Gastroesophageal sphincter (tissue), 4 donors: ENCODE data around the gene AGFG1. TPM values are rescaled to one million over a fixed set of nuclear protein-coding genes. Genes with fewer than 3 reads are reported as not detected.
"Not testable (repeated sequence)": the region's sequence is repeated elsewhere in the genome, so short reads cannot be mapped to it uniquely, and the experiment has no call there.

Experiments used
- ATAC-seq: fragments of 150-250 bp; one replicate; pipeline ENCODE4 v1.9.1; 2016; ENCODE audit warnings: mild to moderate bottlenecking, moderate library complexity
- H3K27ac ChIP-seq, 4 donors: fragments of 200-600 bp; sonication (generic) in 3 of 4; 1 replicate in 3 of 4; 2 replicates in 1 of 4; pipeline ENCODE4 v1.5.1; 2016 to 2019
- H3K27me3 ChIP-seq: fragments of 200-600 bp; sonication (generic); one replicate; pipeline ENCODE4 v1.5.1; 2019
- H3K36me3 ChIP-seq, 2 donors: fragments of 200-600 bp; sonication (generic); one replicate each; pipeline ENCODE4 v1.5.1; 2019; ENCODE audit warnings: control low read depth in 1 of 2
- H3K4me1 ChIP-seq, 3 donors: fragments of 200-600 bp; sonication (generic); 1 replicate in 2 of 3; 2 replicates in 1 of 3; pipeline ENCODE4 v1.5.1; 2016 to 2019; ENCODE audit warnings: control low read depth in 2 of 3
- H3K4me3 ChIP-seq, 2 donors: fragments of 200-600 bp; sonication (generic); one replicate each; pipeline ENCODE4 v1.5.1; 2019; ENCODE audit warnings: mild to moderate bottlenecking in 1 of 2, moderate library complexity in 1 of 2
- H3K9me3 ChIP-seq, 3 donors: fragments of 200-600 bp; sonication (generic); one replicate each; pipeline ENCODE4 v1.5.1; 2017 to 2019; ENCODE audit warnings: control low read depth in 2 of 3
- CTCF ChIP-seq, 4 experiments: fragments of 200-600 bp in 2 of 4; fragments of 450-650 bp in 2 of 4; sonication (generic) in 1 of 4; IDR thresholded peaks; one replicate each; pipeline ENCODE4 v1.5.1; 2017 to 2019; ENCODE audit warnings: antibody characterized with exemption in 4 of 4, mild to moderate bottlenecking in 2 of 4, moderate library complexity in 2 of 4
- EP300 ChIP-seq: sonication (generic); formaldehyde crosslinking; IDR thresholded peaks from one replicate; pipeline ENCODE4 v1.6.1; 2017; ENCODE audit warnings: antibody characterized with exemption, mild to moderate bottlenecking
- POLR2A ChIP-seq, 2 donors: fragments of 450-650 bp; IDR thresholded peaks; one replicate each; pipeline ENCODE4 v1.6.1; 2017; ENCODE audit warnings: antibody characterized with exemption in 2 of 2, mild to moderate bottlenecking in 2 of 2, moderate library complexity in 1 of 2
- POLR2AphosphoS5 ChIP-seq: sonication (generic); formaldehyde crosslinking; IDR thresholded peaks from one replicate; pipeline ENCODE4 v1.6.1; 2017; ENCODE audit warnings: antibody characterized with exemption
- WGBS, 2 donors: methylation state at CpG; one replicate each; pipeline ENCODE4 v1.1.5; 2018; ENCODE audit warnings: low coverage in 1 of 2; 5-methylcytosine and 5-hydroxymethylcytosine counted together
- total RNA-seq, 4 donors: library from RNA; depleted of rRNA; stranded (reverse); fragments of >200 nt; gene quantifications; one replicate each; pipeline ENCODE4 v1.1.0, GENCODE V29; 2016

The AGFG1 gene
- total RNA-seq, 4 donors from 2014 or later = 26.0 to 73.1 (median 53.0) TPM

- no peaks in the 10 kb centered on the region for H3K27me3 ChIP-seq
- no peak overlapping the region for H3K27ac ChIP-seq
- H3K36me3 ChIP-seq = peaks cover 3 to 54% of the 10 kb centered on the region in 2 donors
- no peaks in the 10 kb centered on the region for H3K9me3 ChIP-seq
- ATAC-seq = no peak
- TF ChIP-seq EP300 (no peak), POLR2AphosphoS5 (no peak), POLR2A (IDR thresholded peaks at IDR 0.05) (no peak), CTCF (IDR thresholded peaks at IDR 0.05) (no peak)
- 22 to 42% methylated on average over 1 of the region's 1 CpG for WGBS, 2 donors
- no peaks in the 10 kb centered on the region for H3K4me1 ChIP-seq
- no peak overlapping the region for H3K4me3 ChIP-seq
Observed at GRCh38 chr2:227528803-227529202, 56.8 kb downstream of the AGFG1 start.

- H3K27ac ChIP-seq = no peak overlapping the region
- no peak overlapping the region for H3K4me3 ChIP-seq
- no peaks in the 10 kb centered on the region for H3K9me3 ChIP-seq
- H3K27me3 ChIP-seq = no peaks in the 10 kb centered on the region
- ATAC-seq = no peak
- H3K36me3 ChIP-seq = peaks cover 3 to 56% of the 10 kb centered on the region in 2 donors
- TF ChIP-seq POLR2AphosphoS5 (no peak), CTCF (IDR thresholded peaks at IDR 0.05) (no peak), POLR2A (IDR thresholded peaks at IDR 0.05) (no peak), EP300 (no peak)
- WGBS, 2 donors = 89 to 96% methylated on average over 2 of the region's 2 CpGs
- H3K4me1 ChIP-seq = no peaks in the 10 kb centered on the region
Observed at GRCh38 chr2:227529871-227530270, 57.9 kb downstream of the AGFG1 start.

GRCh38 chr2:227534714-227535113 lies 62.8 kb downstream of the AGFG1 start:
- no peaks in the 10 kb centered on the region for H3K4me1 ChIP-seq
- H3K27ac ChIP-seq = no peak overlapping the region
- peaks cover 3 to 85% of the 10 kb centered on the region in 2 donors for H3K36me3 ChIP-seq
- no peak overlapping the region for H3K4me3 ChIP-seq
- TF ChIP-seq POLR2A (IDR thresholded peaks at IDR 0.05) (no peak), EP300 (no peak), CTCF (IDR thresholded peaks at IDR 0.05) (no peak), POLR2AphosphoS5 (no peak)
- H3K9me3 ChIP-seq = no peaks in the 10 kb centered on the region
- 93 to 96% methylated on average over 2 to 3 of the region's 3 CpGs for whole genome bisulfite sequencing, 2 donors
- ATAC-seq = no peak
- H3K27me3 ChIP-seq = no peaks in the 10 kb centered on the region

GRCh38 chr2:227536445-227536844 lies 64.5 kb downstream of the AGFG1 start:
- H3K27ac ChIP-seq = no peak overlapping the region
- H3K4me3 ChIP-seq = no peak overlapping the region
- peaks cover 3 to 93% of the 10 kb centered on the region in 2 donors for H3K36me3 ChIP-seq
- TF ChIP-seq POLR2A (IDR thresholded peaks at IDR 0.05) (no peak), POLR2AphosphoS5 (no peak), CTCF (IDR thresholded peaks at IDR 0.05) (no peak), EP300 (no peak)
- 37 to 49% methylated on average over 2 of the region's 2 CpGs for WGBS, 2 donors
- ATAC-seq = no peak
- H3K9me3 ChIP-seq = peaks cover 0 to 10% (median 0%) of the 10 kb centered on the region in 3 donors
- H3K4me1 ChIP-seq = no peaks in the 10 kb centered on the region
- no peaks in the 10 kb centered on the region for H3K27me3 ChIP-seq

GRCh38 chr2:227539465-227539956 lies 67.6 kb downstream of the AGFG1 start:
- no peak for ATAC-seq
- Histone ChIP-seq H3K4me1 (no peaks in the 10 kb centered on the region), H3K36me3 (peaks cover 0 to 76% of the 10 kb centered on the region in 2 donors), H3K27ac (no peak overlapping the region), H3K9me3 (peaks cover 0 to 10% (median 0%) of the 10 kb centered on the region in 3 donors), H3K27me3 (no peaks in the 10 kb centered on the region), H3K4me3 (no peak overlapping the region)
- TF ChIP-seq CTCF (IDR thresholded peaks at IDR 0.05) (no peak), POLR2A (IDR thresholded peaks at IDR 0.05) (no peak), EP300 (no peak), POLR2AphosphoS5 (no peak)
- WGBS, 2 donors = 95 to 97% methylated on average over 7 to 8 of the region's 8 CpGs

GRCh38 chr2:227540352-227540751 lies 68.4 kb downstream of the AGFG1 start:
- 93 to 100% methylated on average over 7 to 9 of the region's 9 CpGs for WGBS, 2 donors

More at GRCh38 chr2:227540352-227540751, 68.4 kb downstream of the AGFG1 start:
- not testable (repeated sequence) for ATAC-seq, H3K4me1 ChIP-seq, H3K27ac ChIP-seq, H3K27me3 ChIP-seq, H3K4me3 ChIP-seq
- H3K9me3 ChIP-seq = peaks cover 0 to 10% (median 0%) of the 10 kb centered on the region in 3 donors
- H3K36me3 ChIP-seq = peaks cover 0 to 76% of the 10 kb centered on the region in 2 donors
